ENCODE data around the gene LIMA1.

GRCh38 chr12:50252977-50253602 is 30.2 kb downstream of the LIMA1 start:
- no peak for TF ChIP-seq EZH2 (IDR thresholded peaks at IDR 0.05; ENCODE audit: borderline replicate concordance, low read depth, low read length, severe bottlenecking)
- no peak for TF ChIP-seq CTCF (IDR thresholded peaks at IDR 0.05; ENCODE audit: borderline replicate concordance, extremely low read depth, low read length, poor library complexity, severe bottlenecking)

Data from DND-41 (cell line).